Loucy (cell line): ENCODE results near the gene TAS1R3.

Experiments used
- CTCF ChIP-seq: fragments of 200-600 bp; sonication (generic); conservative IDR thresholded peaks from 2 replicates; pipeline ENCODE4 v1.5.1; 2014; ENCODE audit warnings: mild to moderate bottlenecking, antibody characterized with exemption, low read length
- EZH2phosphoT487 ChIP-seq: fragments of 200-600 bp; IDR thresholded peaks from 2 replicates; pipeline ENCODE4 v1.6.1; 2018; ENCODE audit warnings: antibody characterized with exemption, mild to moderate bottlenecking, moderate library complexity, borderline replicate concordance

- TF ChIP-seq CTCF (no peak), EZH2phosphoT487 (no peak)
Measured at GRCh38 chr1:1371364-1371745, 40.3 kb downstream of the TAS1R3 start.
